ENCODE results near the gene ERGIC3.
"Not testable (repeated sequence)": the region's sequence is repeated elsewhere in the genome, so short reads cannot be mapped to it uniquely, and the experiment has no call there.

Gene ERGIC3

DNA sequence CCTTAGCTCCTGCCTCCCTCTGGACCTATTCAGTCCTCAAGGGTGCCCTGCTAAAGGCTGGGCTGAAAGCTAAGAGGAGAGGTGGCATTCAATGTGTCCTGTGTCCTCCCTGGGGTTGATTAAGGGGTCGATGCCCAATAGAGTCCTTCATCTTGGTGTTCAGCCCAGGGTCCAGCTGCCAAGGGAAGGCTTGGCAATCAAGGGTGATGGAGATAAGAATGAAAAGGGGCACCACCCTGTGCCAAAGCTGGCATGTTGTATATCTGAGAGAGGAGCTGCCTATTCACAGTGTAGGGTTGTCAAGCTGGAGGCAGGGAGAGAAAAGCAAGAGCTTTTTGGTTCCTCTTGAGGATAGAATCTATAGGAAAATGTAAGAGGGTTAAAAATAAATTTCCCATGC, 24.8 kb upstream of the ERGIC3 start:
- no peaks in the 10 kb centered on the region for H3K4me1 ChIP-seq (ENCODE audit: control insufficient read depth, low read length)
- H3K36me3 ChIP-seq (ENCODE audit: control insufficient read depth, low read length), result peaks cover 4% of the 10 kb centered on the region
- H3K79me2 ChIP-seq (ENCODE audit: control insufficient read depth, low read length), result no peaks in the 10 kb centered on the region
- no peak overlapping the region for H3K4me2 ChIP-seq (ENCODE audit: low read length)
- H4K20me1 ChIP-seq (ENCODE audit: control insufficient read depth, insufficient read depth, low read depth, low read length), result no peaks in the 10 kb centered on the region
- TF ChIP-seq EZH2phosphoT487 (IDR thresholded peaks at IDR 0.05; ENCODE audit: borderline replicate concordance, low read length), result no peak
- TF ChIP-seq, protein P1, sequence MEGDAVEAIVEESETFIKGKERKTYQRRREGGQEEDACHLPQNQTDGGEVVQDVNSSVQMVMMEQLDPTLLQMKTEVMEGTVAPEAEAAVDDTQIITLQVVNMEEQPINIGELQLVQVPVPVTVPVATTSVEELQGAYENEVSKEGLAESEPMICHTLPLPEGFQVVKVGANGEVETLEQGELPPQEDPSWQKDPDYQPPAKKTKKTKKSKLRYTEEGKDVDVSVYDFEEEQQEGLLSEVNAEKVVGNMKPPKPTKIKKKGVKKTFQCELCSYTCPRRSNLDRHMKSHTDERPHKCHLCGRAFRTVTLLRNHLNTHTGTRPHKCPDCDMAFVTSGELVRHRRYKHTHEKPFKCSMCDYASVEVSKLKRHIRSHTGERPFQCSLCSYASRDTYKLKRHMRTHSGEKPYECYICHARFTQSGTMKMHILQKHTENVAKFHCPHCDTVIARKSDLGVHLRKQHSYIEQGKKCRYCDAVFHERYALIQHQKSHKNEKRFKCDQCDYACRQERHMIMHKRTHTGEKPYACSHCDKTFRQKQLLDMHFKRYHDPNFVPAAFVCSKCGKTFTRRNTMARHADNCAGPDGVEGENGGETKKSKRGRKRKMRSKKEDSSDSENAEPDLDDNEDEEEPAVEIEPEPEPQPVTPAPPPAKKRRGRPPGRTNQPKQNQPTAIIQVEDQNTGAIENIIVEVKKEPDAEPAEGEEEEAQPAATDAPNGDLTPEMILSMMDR (IDR thresholded peaks at IDR 0.05; ENCODE audit: low read depth, low read length, poor library complexity, severe bottlenecking), result no peak
- H3K27ac ChIP-seq (ENCODE audit: low read depth, low read length), result no peak overlapping the region
- no peak overlapping the region for H3K4me3 ChIP-seq (ENCODE audit: low read length)
- H3K9me3 ChIP-seq (ENCODE audit: control insufficient read depth, insufficient read depth, low read length), result no peaks in the 10 kb centered on the region
- H3K27me3 ChIP-seq (ENCODE audit: control insufficient read depth, low read length), result no peaks in the 10 kb centered on the region
- no peaks in the 10 kb centered on the region for H3F3A ChIP-seq (ENCODE audit: control insufficient read depth, insufficient read depth)
- H3K9me2 ChIP-seq (replicated peaks; ENCODE audit: control insufficient read depth, low read length), result no peaks in the 10 kb centered on the region

DNA sequence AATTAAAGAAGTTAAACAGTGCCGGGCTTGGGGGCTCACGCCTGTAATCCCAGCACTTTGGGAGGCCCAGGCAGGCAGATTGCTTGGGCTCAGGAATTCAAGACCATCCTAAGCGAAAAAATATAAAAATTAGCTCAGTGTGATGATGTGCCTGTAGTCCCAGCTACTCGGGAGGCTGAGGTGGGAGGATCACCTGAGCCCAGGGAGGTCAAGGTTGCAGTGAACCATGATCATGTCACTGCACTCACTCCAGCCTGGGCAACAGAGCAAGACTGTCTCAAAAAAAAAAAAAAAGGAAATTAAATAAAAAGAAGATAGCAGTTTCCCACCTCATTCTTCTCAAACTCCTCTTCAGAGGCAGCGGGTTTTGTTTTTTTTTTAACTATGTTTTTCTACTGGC, 24.1 kb upstream of the ERGIC3 start:
- not testable (repeated sequence) for H3K9me3 ChIP-seq (ENCODE audit: control insufficient read depth, insufficient read depth, low read length); H4K20me1 ChIP-seq (ENCODE audit: control insufficient read depth, insufficient read depth, low read depth, low read length); H3K4me1 ChIP-seq (ENCODE audit: control insufficient read depth, low read length); H3K9me2 ChIP-seq (replicated peaks; ENCODE audit: control insufficient read depth, low read length); H3K4me3 ChIP-seq (ENCODE audit: low read length); H3K79me2 ChIP-seq (ENCODE audit: control insufficient read depth, low read length); H3K27me3 ChIP-seq (ENCODE audit: control insufficient read depth, low read length); H3F3A ChIP-seq (ENCODE audit: control insufficient read depth, insufficient read depth); H3K4me2 ChIP-seq (ENCODE audit: low read length); H3K27ac ChIP-seq (ENCODE audit: low read depth, low read length); H3K36me3 ChIP-seq (ENCODE audit: control insufficient read depth, low read length)

DNA sequence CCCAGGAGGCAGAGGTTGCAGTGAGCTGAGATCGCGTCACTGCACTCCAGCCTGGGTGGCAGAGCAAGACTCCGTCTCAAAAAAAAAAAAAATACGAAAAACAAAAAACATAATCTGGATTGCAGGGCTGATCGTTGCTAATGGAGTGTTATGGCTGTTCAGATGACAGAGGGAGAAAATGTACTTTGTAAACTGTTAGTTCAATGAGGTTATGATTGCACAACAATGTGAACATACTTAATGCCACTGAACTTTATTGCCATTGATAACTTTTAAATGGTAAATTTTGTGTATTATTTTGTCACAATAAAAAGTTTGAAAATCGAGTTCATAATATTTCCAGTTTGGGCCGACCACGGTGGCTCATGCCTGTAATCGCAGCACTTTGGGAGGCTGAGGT, 22.9 kb upstream of the ERGIC3 start:
- no peak overlapping the region for H3K4me2 ChIP-seq (ENCODE audit: low read length)
- no peaks in the 10 kb centered on the region for H4K20me1 ChIP-seq (ENCODE audit: control insufficient read depth, insufficient read depth, low read depth, low read length)
- no peaks in the 10 kb centered on the region for H3K4me1 ChIP-seq (ENCODE audit: control insufficient read depth, low read length)
- no peaks in the 10 kb centered on the region for H3K9me3 ChIP-seq (ENCODE audit: control insufficient read depth, insufficient read depth, low read length)
- H3K36me3 ChIP-seq (ENCODE audit: control insufficient read depth, low read length), result no peaks in the 10 kb centered on the region
- H3K79me2 ChIP-seq (ENCODE audit: control insufficient read depth, low read length), result no peaks in the 10 kb centered on the region
- no peak overlapping the region for H3K27ac ChIP-seq (ENCODE audit: low read depth, low read length)
- no peaks in the 10 kb centered on the region for H3K9me2 ChIP-seq (replicated peaks; ENCODE audit: control insufficient read depth, low read length)
- H3F3A ChIP-seq (ENCODE audit: control insufficient read depth, insufficient read depth), result no peaks in the 10 kb centered on the region
- H3K27me3 ChIP-seq (ENCODE audit: control insufficient read depth, low read length), result no peaks in the 10 kb centered on the region
- TF ChIP-seq, protein P1 (IDR thresholded peaks at IDR 0.05; ENCODE audit: low read depth, low read length, poor library complexity, severe bottlenecking), result no peak
- TF ChIP-seq EZH2phosphoT487 (IDR thresholded peaks at IDR 0.05; ENCODE audit: borderline replicate concordance, low read length), result no peak
- no peak overlapping the region for H3K4me3 ChIP-seq (ENCODE audit: low read length)

DNA sequence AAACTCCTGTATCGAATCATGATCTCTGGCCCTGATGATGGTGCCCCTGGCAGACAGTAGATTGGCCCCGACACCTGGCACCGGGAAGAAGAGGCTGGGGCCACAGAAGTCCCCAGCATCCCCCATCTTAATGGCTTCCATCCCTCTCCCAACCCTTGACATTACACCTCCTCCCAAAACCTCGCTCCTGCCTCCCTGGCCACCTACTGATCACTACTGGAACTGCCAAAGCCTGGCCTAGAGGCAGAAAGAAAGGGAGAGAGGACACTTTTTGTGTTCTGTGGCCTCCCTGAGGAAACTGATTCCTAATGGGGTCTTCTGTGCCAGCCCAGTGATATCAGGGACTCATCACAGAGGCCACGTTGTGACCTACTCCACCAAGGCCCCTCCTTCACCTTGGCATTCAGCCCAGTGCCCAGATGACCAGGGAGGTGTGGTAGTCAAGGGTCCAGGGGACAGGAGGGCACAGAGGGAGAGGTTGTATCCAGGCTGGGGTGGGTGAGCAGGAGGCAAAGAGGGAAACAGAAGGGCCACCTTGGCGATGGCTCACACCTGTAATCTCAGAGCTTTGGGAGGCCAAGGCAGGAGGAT, 18.5 kb upstream of the ERGIC3 start:
- H3K79me2 ChIP-seq (ENCODE audit: control insufficient read depth, low read length), result no peaks in the 10 kb centered on the region
- no peaks in the 10 kb centered on the region for H3K9me2 ChIP-seq (replicated peaks; ENCODE audit: control insufficient read depth, low read length)
- H3K27me3 ChIP-seq (ENCODE audit: control insufficient read depth, low read length), result no peaks in the 10 kb centered on the region
- H4K20me1 ChIP-seq (ENCODE audit: control insufficient read depth, insufficient read depth, low read depth, low read length), result no peaks in the 10 kb centered on the region
- H3K4me2 ChIP-seq (ENCODE audit: low read length), result no peak overlapping the region
- no peaks in the 10 kb centered on the region for H3K9me3 ChIP-seq (ENCODE audit: control insufficient read depth, insufficient read depth, low read length)
- peaks cover 5% of the 10 kb centered on the region; the same call in 1 of the 2 replicates for H3K4me1 ChIP-seq (ENCODE audit: control insufficient read depth, low read length)
- TF ChIP-seq EZH2phosphoT487 (IDR thresholded peaks at IDR 0.05; ENCODE audit: borderline replicate concordance, low read length), result no peak
- TF ChIP-seq, protein P1 (IDR thresholded peaks at IDR 0.05; ENCODE audit: low read depth, low read length, poor library complexity, severe bottlenecking), result peak; percentile 76
- no peak overlapping the region for H3K4me3 ChIP-seq (ENCODE audit: low read length)
- no peaks in the 10 kb centered on the region for H3K36me3 ChIP-seq (ENCODE audit: control insufficient read depth, low read length)
- no peak overlapping the region for H3K27ac ChIP-seq (ENCODE audit: low read depth, low read length)
- no peaks in the 10 kb centered on the region for H3F3A ChIP-seq (ENCODE audit: control insufficient read depth, insufficient read depth)
